GM18502 (cell line): Measurements from ENCODE around the gene PPP1R15B.

Source experiments
- ATAC-seq: cut with Tn5 transposase; IDR thresholded peaks from one replicate; pipeline ENCODE4 v1.9.1; 2021; ENCODE audit warnings: mild to moderate bottlenecking; ENCODE audit not compliant: unreplicated experiment, poor library complexity

PPP1R15B gene

DNA sequence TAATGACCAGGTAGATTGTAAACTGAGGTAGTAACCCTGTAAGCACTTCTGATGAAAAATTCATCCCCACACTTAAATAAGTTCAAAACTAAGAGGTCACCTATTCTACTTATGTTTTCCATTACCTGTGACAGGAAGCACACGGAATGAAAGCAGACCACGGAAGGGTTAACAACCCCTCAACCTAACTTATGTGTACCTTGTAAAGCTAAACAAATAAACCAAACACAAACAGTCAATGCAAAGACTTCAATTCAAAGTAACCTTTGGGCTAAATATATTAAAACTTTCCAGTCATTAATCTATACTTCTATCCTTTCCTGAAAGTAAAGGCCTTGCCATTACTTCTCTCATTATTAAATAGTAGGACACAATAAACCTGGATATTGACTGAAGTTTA, 7.0 kb downstream of the PPP1R15B start:
- no peak for ATAC-seq

DNA sequence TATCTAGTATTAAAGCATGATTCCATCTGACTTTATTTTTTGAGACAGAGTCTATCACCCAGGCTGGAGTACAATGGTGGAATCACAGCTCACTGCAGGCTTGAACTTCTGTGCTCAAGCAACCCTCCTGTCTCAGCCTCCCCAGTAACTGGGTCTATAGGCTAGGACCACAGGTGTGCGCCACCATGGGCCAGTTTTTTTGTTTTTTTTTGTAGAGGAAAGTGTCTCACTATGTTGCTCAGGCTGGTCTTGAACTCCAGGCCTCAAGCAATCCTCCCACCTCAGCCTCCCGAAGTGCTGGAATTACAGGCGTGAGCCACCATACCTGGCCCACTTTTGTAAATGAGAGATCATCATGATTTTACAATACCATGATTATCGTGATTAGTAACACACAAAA, 9.2 kb downstream of the PPP1R15B start:
- ATAC-seq = no peak

DNA sequence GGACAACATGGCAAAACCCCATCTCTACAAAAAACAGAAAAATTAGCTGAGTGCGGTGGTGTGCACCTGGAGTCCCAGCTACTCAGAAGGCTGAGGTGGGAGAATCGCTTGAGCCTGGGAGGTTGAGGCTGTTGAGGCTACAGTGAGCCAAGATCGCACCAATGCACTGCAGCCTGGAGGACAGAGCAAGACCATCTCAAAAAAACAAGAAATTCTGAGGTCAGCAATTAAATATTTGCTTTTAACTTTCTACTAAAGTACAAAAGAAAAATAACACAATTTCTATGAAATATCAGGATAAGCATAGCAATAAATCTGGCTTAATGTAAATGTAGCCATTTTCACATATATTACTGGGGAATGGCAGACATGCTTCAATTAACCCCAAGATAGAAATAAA, 9.9 kb downstream of the PPP1R15B start:
- ATAC-seq = no peak

DNA sequence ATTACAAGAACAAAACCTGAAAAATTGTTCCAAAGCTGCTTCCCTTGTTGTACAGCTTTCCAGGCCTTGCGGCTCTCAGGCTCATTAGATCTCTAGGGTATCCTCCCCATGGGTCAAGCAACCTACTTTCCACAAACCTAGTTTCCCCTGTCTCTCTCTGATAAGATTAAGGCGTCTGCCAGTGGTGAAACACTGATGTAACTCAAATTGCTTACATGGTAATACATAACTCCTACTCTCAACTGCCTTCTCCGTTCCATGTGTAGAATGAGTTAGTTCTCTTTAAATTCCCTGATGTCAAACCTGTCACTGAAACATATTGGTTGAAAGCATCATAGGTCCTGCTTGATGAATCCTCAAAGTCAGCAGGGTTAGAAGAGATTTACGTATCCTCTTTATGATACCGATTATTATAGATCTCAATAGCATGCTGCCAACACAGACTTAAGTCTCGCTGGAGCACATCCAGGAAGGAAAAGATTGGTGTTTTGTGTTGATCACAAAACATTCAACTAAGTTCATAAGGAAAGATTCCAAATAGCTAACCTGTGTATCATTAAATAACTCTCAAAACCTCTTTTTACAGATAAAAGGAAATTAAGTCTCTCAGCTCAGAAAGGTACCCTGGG, 10.6 kb downstream of the PPP1R15B start:
- ATAC-seq = no peak

DNA sequence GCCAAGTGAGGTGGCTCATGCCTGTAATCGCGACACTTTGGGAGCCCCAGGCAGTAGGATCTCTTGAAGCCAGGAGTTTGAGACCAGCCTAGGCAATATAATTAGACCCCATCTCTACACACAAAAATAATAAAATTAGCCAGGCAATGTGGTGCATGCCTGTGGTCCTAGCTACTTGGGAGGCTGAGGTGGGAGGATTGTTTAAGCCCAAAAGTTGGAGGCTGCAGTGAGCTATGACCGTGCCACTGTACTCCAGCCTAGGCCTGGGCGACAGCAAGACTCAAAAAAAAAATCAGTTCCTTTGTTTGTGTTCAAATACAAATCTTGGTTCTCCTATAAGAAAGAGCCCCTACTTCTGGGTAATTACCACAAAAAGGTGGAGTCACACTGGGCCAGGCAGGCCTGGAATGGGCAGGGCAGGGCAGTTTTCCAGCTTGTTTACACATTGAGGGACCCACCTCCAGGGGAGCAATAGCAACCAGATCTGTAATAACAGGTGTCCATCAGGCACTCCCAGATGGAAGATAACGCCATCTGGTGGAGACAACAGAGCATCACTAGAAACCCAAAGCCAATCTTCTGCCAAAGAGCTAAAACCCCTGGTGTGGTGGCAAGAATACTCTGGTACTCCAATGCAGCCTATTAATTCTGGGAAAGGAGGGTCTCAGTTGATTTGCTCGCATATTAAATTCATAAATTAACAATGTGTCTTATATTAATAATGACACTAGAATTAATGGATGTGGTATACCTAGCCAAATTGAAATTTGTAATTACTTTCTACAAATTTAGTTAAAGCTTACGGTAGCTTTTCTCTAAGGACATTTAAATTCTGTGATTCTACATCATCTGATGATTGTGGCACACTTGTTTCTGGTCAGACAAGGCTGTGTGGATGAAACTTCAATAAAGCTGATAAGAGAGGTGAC, 13.2 kb downstream of the PPP1R15B start:
- peak; percentile 75 for ATAC-seq

DNA sequence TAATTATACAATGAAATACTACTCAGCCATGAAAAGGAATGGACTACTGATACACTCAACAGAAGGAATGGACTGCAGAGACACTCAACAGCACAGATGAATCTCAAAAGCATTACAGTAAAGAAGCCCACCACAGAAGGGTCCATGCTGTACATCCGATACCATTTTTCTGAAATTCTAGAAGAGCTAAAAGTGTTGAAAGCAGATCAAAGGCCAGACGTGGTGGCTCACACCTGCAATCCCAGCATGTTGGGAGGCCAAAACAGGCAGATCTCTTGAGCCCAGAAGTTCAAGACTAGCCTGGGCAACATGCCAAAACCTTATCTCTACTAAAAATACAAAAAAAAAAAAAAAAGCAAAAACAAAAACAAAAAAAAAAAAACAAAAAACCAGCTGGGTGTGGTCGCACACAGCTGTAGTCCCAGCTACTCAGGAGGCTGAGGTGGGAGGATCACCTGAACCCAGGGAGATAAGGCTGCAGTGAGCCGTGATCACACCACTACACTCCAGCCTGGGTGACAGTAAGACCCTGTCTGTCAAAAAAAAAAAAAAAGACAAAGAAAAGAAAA, 15.5 kb downstream of the PPP1R15B start:
- ATAC-seq = no peak

DNA sequence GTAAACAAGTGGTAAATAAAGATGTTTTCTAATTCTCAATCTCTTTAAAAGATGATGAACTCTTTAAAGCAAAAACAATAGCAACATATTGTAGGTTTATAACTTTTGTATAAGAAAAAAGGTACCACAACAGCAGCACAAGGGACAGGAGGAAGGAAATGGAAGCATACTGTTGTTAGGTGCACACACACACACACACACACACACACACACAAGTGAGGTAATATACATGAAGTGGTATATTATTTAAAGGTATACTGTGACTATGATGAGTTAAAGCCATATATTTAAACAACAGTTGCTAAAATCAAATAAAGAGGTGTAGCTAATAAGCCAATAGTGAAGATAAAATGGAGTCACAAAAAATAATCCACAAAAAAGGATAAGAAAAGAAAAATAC, 20.0 kb downstream of the PPP1R15B start:
- no peak for ATAC-seq

DNA sequence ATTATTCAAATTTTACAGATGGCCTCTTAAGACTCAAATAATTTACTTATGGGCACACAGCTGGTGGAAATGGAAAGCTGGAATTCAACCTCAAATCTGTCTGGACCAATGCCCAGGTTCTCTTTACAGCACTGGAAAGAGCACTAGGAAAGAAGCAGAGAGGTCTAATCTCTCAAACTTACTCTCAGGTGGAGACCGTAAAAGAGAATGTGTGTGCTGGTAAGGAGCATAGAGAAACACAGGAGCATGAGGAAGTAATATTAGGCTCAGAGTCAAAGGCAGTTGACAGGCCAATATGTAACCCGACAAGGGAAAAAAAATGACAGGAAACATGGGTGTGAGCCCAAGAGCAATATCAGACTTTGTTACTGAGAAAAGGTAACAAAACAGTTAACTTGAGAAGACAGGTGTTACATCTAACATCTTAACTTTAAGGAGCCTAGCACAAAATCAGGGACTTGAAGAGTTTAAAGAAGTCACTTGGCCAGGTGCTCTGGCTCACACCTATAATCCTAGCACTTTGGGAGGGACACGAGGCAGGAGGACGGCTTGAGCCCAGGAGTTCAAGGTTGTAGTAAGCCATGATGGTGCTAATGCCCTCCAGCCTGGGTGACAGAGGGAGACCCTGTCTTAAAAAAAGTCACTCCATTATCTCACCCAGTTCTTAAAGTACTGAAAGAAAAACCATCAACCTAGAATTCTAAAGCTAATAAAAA, 20.7 kb downstream of the PPP1R15B start:
- ATAC-seq = no peak

DNA sequence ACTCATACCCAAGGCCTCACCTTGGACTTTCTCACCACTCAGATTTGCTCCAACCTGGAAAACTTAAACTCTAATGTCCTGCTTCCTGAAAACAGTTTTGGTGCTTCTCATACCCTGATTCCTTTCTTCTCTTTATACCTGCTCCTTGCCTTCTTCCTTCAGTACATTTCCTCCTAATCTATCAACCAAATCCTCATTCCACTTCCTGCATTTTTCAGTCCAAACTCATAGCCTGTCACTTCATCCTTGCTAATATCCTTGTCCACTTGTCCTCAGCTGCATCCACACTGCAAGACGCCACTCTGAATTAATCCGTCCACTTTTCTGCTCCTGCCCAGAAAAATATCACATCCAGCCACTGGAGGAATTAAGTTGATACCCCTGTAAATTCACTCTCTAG, 25.9 kb downstream of the PPP1R15B start:
- no peak for ATAC-seq

DNA sequence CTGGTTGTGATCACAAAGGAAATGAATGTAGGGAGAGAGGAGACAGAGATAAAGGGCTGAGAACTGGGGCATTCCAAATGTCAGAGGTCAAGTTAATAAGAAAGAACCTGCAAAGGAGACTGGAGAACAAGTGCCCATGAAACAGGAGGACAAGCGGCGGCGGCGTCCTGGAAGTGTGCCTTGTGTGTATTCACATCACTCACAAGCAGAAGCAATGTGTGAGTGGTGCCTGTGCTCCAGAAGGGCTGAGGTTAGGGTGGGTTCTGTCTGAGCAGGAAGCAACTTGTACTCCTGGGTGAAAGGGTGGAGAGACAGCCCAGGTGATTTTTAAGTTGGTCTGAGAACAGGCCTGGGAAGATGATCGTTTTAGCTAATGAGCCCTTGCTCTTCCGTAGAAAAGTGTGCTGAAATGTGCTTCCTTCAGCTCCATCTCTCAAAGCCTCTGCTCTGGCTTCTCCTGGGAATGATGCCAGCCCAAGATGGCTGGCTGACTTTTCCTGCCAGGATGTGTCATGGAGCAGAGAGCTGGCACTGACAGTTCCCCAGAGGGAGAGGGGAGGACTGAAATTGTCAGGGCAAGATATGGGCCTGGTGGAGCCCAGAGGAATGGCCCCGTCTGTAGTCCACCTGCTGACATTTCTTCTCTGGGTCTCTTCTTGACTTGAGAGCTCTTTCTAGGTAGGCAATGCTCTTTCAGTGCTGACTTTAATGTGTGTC, 26.8 kb downstream of the PPP1R15B start:
- no peak for ATAC-seq

DNA sequence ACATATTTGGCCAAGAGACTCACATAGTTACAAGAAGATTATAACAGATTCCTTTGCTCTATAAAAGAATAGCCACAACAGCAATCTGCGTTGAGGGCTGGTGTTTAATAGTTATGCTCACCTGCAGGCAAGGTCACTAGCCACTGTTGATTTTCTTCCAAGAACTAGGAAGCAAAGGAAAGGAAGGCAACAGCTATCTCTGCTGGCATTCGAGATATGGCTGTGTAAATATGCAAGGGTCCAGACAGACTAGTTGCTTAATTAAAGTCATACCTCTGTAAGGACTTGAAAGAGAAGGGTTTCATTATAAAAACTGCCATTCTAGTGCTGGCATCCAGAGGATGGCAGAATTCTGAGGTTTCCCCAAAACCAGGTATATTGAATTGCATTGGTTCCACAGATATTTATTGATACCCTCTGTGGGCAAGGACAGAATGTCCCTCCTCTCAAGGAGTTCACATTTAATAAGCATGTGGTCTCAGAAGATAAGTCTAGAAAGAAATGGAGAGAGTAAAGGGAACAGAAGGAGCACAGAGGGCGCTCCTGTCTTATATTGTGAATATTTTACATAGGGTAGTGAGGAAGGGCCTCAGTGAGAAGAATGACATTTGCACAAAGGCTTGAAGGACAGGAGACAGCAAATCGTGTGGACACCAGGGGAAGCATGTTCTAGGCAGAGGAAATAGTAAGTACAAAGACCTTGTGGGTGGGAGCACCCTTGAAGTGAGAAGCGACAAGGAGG, 28.3 kb downstream of the PPP1R15B start:
- ATAC-seq = no peak

DNA sequence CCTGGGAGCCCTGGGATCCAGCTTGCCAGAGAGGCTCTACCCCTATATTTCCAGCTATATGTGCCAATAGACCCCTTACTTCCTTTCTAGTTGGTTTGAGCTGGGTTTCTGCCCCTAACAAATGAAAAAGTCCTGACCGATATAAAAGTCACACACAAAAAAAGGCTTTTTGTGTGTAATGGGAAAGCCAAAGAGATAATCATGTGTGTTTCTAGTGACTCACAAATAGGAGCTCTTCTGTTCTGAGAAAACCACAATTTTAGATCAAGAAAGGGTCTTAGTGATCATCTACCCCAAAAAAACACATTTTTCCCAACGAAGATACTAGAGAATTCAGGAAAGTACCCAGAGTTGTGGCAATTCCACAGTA, 28.9 kb downstream of the PPP1R15B start:
- no peak for ATAC-seq

DNA sequence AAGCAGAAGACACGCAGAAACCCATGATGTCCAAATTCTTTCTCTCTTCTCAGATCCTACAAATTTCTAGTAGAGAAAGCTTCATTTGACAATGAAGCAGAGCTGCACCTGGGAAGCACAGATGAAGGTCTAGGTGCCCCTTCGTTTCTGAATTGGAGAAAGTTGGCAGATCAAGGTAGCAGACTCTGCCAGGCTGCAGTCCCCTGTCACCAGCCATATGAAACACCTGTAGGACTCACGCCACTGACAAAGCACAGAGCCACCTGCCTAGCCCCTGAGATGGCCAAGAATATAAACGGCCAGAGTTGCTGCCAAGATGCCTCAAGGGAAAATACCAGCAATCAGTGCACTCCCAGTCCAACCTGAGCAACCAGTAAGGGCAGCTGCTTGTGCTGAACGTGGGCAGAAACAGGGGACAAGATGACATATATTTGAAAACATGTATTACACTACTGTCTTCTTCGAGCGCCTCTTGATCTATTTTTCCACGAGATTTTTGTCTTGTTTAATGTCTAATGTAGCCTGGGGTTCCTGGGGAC, 31.3 kb downstream of the PPP1R15B start:
- no peak for ATAC-seq

DNA sequence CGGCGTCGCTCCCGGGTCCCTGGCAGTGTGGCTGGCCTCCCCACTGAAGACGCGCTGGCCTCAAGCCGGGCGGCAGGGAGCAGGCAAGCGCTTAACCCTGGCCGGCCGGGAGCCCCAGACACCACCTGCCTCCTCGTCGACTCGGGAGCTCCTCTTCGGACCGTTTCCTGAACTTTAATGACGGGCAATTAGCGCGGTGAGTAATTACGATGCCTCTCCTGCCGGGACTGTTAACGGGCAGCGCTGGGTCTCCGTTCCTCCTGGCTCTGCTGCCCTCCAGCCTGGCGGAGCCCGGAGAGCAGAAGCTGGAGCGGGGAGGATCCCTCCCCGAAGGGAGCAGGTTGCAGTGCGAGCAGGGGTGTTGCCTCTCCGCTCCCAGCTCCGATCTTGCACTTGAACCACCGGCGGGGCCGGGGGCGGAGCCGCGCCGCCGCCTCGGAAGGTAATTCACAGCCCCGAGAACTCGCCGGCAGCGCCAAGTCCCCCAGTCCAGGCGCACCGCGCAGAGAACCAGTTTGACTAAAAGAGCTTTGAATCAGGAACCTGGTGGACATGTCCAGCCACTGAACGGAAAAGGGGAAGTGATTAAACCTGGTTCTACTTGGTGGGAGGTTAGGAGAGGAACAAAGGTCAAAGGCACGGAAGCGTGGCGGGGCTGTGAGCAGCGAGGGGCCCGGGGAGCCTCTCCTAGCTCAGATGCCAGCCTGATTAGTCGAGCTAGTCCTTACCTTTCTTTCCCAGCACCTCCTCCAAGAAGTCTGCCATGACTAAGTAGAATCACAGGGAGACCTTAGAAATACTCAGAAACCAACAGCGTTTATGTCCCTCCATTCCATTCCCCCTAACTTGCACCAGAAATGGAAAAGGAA, 33.6 kb downstream of the PPP1R15B start:
- ATAC-seq = no peak

DNA sequence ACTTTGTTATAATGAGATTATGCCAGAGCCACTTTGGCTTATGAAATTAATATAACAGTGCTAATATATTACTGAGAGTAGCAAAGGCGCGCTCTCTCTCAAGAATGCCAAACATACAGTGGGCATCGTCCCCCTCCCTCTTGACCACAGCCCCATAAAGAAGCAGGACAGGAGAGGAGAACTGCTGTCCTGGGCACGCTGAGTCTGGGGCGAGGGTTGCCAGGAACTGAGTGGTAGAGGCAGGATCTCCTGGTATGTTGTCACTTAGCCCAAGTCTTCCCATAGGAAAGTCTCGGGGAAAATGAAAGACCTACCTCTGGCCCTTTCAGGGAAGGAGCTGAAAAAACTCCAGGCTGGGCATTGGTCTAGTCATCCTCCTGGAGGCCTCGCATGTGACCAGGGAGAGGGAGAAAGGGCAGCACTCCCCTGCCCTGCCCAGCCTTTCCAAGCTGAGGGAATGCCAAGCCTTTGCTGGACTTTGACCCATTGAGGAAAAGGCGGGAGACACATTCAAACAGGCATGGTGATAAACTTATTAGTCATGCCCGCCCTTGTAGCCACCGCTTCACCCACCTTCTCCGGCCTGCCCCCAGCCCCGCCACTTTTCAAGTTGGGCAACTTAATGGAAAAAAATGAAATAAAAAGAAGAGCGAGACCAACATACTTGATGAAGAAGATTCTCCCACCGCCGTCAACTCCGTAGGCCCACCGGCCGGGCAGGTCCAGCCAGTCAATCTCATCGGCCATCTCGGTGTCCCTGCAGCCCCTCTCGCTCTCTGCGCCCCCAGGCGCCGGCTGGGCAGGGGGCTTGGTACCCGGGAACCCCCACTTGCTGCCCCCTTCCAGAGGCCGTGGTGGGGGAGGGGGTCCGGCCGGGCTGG, 34.5 kb downstream of the PPP1R15B start:
- no peak for ATAC-seq

DNA sequence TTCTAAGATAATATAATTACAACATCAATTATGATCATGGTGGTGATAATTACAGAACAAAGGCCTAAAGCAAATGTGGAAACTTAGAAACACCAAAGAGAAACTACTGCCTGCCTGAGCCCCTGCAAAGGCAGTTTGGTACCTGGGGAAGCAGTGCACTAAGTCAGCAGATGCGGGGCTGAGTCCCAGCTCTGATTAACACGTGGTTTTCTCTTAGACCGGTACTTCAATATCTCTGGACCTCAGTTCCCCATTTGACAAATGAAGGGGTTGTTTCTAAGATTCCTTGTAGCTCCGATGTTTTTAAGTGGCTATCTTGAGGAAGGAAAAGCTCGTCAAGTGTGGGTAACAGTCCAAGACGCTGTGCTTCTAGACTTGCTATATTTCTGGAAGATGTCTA, 35.2 kb downstream of the PPP1R15B start:
- no peak for ATAC-seq

DNA sequence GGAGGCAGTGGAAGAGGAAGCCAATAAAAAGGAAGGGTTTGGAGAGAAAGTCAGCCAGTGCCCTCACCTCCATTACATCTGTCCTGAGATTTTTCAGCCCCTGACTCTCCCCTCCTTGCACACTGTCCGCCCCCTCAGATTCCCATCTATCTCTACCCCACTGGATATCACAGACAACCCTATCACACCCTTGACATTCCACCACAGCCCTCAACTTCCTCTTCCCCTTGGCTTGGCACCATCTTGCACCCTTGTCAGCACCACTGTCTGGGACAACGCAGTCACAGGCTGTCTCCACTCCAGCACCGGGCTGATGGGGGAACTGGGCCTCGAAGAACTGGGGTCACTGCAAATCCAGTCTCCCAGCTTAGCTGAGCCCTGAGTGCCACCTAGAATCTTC, 37.7 kb downstream of the PPP1R15B start:
- ATAC-seq = no peak

DNA sequence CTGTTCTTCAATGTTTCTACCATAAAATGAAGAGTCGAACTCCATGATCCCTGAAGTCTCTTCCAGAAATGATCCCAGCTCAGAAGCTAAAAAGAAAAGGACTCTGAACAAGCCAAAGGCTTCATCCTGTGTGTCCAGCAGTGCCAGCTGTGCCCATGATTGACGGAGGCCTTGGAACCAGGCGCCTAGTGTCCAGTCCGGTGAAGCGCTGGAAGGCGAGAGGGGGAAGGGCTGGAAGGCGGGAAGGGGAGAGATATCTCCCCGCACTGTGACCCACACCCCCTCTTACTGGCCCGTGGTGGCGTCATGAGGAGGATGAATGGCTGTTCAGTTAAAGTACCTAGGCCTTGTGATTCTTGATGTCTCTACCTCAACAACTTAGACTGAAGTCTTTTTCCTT, 41.4 kb downstream of the PPP1R15B start:
- no peak for ATAC-seq
